ENCODE measurements around the gene REPIN1. TPM values are rescaled to one million over a fixed set of nuclear protein-coding genes. Genes with fewer than 3 reads are reported as not detected.

Gene REPIN1
- total RNA-seq, 1 experiment from 2014 or later = 106 TPM

- H3K9me3 ChIP-seq (ENCODE audit: control insufficient read depth in 1 of 2, insufficient read depth in 1 of 2, low read depth in 1 of 2, low read length in 2 of 2) = no peaks in the 10 kb centered on the region
- H3K36me3 ChIP-seq (ENCODE audit: control insufficient read depth in 1 of 2, insufficient read depth in 2 of 2, low read length in 2 of 2) = no peaks in the 10 kb centered on the region
- no peak overlapping the region for H3K9ac ChIP-seq (ENCODE audit: low read length)
- no peaks in the 10 kb centered on the region for H3K27me3 ChIP-seq (ENCODE audit: insufficient read depth, low read length)
- H3K79me2 ChIP-seq (ENCODE audit: insufficient read depth, low read length) = no peaks in the 10 kb centered on the region
- H3K4me3 ChIP-seq (replicated peaks in 1 of 2; ENCODE audit: low read depth in 1 of 2, low read length in 2 of 2) = no peak overlapping the region
- no peaks in the 10 kb centered on the region for H3K4me1 ChIP-seq (ENCODE audit: control insufficient read depth in 1 of 2, insufficient read depth in 2 of 2, low read length in 2 of 2)
- POLR2A ChIA-PET = no interaction called here
- no peak overlapping the region for H3K4me2 ChIP-seq (ENCODE audit: low read length)
- no peaks in the 10 kb centered on the region for H3K9me2 ChIP-seq (ENCODE audit: insufficient read depth)
- RAD21 ChIA-PET (ENCODE audit: low non-redundant PET in 1 of 2, low total read pairs in 2 of 2, uncharacterized antibody in 2 of 2, unreplicated experiment in 2 of 2) = no interaction called here
- no TSS peak for BruUV-seq (replicated peaks)
- H3K27ac ChIP-seq (ENCODE audit: low read depth, low read length) = no peak overlapping the region
- CTCF ChIA-PET = no interaction called here
- ATAC-seq (no peak), DNase-seq (ENCODE audit: low read depth, low spot score) (no peak)
- no peak overlapping the region for H2AFZ ChIP-seq (ENCODE audit: low read depth, low read length, poor library complexity, severe bottlenecking)
- intact Hi-C loops (cut with micrococcal nuclease) = no loop called here
- H4K20me1 ChIP-seq (ENCODE audit: insufficient read depth) = no peaks in the 10 kb centered on the region
- no peak for TF ChIP-seq POLR2A (IDR thresholded peaks at IDR 0.05; ENCODE audit: borderline replicate concordance, extremely low read depth, insufficient read depth, insufficient read length)
These were observed 31.0 kb upstream of the REPIN1 start for GRCh38 chr7:150337659-150338081.

GRCh38 chr7:150338166-150338829 lies 30.3 kb upstream of the REPIN1 start:
- no peaks in the 10 kb centered on the region for H4K20me1 ChIP-seq (ENCODE audit: insufficient read depth)
- no peak for ATAC-seq
- H3K9me2 ChIP-seq (ENCODE audit: insufficient read depth) = no peaks in the 10 kb centered on the region
- ChIA-PET CTCF (no interaction called here), RAD21 (ENCODE audit: low non-redundant PET in 1 of 2, low total read pairs in 2 of 2, uncharacterized antibody in 2 of 2, unreplicated experiment in 2 of 2) (no interaction called here), POLR2A (no interaction called here)
- TF ChIP-seq ZBTB33 (IDR thresholded peaks at IDR 0.05; ENCODE audit: extremely low read depth, insufficient replicate concordance, low read length) = no peak
- no peak for TF ChIP-seq ATF3 (IDR thresholded peaks at IDR 0.05)
- TF ChIP-seq ZFX (IDR thresholded peaks at IDR 0.05) = no peak
- H3K27ac ChIP-seq (ENCODE audit: low read depth, low read length) = no peak overlapping the region
- intact Hi-C loops (cut with micrococcal nuclease) = no loop called here
- H3K9me3 ChIP-seq (ENCODE audit: control insufficient read depth in 1 of 2, insufficient read depth in 1 of 2, low read depth in 1 of 2, low read length in 2 of 2) = no peaks in the 10 kb centered on the region
- no peak for DNase-seq (ENCODE audit: low read depth, low spot score)
- no peak overlapping the region for H2AFZ ChIP-seq (ENCODE audit: low read depth, low read length, poor library complexity, severe bottlenecking)
- H3K36me3 ChIP-seq (ENCODE audit: control insufficient read depth in 1 of 2, insufficient read depth in 2 of 2, low read length in 2 of 2) = no peaks in the 10 kb centered on the region
- no peak overlapping the region for H3K4me2 ChIP-seq (ENCODE audit: low read length)
- no peak overlapping the region for H3K9ac ChIP-seq (ENCODE audit: low read length)
- no peaks in the 10 kb centered on the region for H3K4me1 ChIP-seq (ENCODE audit: control insufficient read depth in 1 of 2, insufficient read depth in 2 of 2, low read length in 2 of 2)
- H3K79me2 ChIP-seq (ENCODE audit: insufficient read depth, low read length) = no peaks in the 10 kb centered on the region
- no peak overlapping the region for H3K4me3 ChIP-seq (replicated peaks in 1 of 2; ENCODE audit: low read depth in 1 of 2, low read length in 2 of 2)
- no peaks in the 10 kb centered on the region for H3K27me3 ChIP-seq (ENCODE audit: insufficient read depth, low read length)
- BruUV-seq (replicated peaks) = no TSS peak
